ENCODE results near the gene CUX1.

- TF ChIP-seq POLR2A (IDR thresholded peaks at IDR 0.05) (no peak), CTCF (IDR thresholded peaks at IDR 0.05) (peak in 1 of 6 experiments; percentile 1)
Observed at GRCh38 chr7:102273749-102274712, 456.6 kb downstream of the CUX1 start.
